T1000 (cell line): ENCODE results near the gene ABCA3.

Experiments used
- DNase-seq: peaks from one replicate; lab custom pipeline; 2025; ENCODE audit warnings: mixed read lengths; lab: John Stamatoyannopoulos, UW

The ABCA3 gene

DNA sequence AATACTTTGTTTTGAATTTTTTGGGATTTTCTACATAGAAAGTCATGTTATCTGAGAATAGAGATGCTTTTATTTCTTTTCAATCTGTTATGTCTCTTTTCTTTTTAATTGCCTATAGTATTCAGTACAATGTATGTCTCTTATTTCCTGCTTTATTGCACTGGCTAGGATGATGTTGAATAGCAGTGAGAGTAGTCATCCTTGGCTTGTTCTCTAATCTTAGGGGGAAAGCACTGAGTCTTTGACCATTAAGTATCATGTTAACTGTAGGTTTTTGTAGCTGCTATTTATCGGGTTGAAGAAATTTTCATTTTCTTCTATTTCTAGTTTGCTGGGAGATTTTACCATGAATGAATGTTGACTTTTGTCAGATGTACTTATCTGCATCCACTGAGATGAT, 10.0 kb upstream of the ABCA3 start:
- DNase-seq = no peak

DNA sequence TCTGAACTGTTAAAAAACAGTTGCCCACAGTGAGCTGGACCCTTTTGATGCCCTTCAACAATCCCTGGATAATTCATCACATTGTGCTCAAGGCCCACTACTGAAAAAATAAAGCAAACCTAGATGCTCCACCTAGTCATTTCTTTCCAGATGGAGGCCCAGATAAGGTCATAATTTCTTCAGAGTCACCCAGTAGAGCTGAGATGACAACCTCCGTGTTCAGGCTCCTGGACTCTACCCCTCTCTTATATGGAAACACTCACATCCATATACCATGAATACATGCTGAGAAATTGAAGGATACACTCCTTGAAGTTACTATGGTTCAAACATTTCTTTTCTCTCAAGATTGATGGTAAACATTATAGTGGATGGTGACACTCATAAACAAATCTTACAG, 2.7 kb upstream of the ABCA3 start:
- no peak for DNase-seq

DNA sequence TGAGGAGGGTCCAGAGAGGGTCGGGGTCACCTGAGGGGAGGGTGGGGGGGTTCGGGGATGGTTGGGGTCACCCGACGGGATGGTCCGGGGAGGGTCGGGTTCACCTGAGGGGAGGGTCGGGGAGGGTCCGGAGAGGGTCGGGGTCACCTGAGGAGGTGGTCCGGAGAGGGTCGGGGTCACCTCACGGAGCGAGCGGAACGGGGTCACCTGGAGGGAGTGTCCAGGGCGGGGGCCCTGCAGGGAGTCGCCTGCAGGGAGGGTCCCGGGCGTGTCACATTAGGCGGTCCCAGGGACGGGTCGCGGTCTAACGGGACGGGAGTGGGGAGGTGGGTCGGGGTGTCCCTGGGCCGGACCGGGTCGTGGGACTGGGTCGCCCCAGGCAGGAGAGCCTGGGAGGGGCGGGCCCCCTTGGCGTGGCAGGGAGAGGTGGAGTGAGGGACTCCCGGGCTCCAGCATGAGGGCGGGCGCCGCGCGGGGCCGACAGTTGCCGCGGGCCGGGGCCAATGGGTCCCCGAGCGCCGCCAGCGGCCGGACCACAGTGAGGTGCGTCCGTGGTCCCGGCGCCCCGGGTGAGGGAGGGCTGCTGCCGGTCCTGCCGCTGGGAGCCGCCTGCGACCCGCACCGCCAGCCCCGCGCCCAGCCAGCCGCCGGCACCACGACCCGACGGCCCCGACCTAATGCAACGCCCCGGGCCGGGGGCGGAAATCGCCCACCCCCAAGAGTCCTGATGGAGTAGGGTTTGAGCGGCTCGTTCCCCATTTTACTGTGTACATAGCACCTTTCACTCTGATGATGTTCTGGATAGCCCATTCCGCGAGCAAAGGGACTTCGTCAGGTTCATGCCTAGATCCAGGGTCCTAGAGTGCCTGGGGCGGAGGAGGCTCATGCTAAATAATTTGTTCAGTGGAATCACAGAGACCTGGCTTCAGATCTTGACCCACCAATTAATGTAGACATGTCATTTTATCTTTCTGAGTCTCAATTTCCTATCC, 1.2 kb upstream of the ABCA3 start:
- no peak for DNase-seq

DNA sequence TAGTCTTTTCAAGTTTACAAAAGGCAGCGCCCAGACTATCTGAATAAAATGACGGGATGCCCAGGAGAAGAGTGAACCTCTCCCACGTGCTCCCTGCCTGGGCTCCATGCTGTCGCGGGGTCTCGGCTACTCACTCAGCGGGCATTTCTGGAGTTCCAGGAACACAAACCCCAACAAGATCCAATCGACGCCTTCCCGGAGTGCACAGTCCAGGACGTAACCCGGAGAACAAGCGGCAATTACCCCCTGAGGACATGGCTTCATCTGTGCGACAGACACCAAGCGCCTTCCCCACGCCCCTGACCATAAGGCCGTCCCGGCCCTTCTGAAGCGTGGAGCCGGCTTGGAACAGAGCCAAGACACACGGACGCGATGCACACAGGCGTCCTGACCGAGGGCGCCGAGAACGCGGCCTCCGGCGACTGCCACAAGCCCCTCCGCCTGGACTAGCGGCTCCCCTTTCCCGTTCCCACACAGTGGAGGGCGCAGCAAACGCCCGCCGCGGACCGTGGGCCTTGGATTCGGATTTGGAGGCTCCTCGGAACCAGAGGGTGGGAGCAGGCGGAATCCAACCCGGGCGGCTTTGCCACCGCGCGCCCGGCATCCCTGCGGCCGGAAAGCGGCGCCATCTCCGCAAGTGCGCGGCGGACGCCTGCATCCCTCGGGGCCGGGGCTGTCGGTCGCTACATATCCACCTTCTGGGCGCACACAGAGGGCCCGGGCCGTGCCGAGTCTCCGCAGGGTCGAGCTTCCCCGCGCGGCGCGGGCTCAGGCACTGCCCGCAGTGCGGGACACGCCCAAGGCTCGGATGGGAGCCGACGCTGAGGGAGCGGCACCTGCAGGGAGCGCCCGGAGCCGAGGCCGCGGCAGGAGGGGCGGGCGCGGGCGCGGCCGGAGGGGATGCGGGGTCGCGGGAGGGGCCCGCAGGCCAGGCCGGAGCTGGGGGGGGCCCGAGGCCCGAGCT, 725 bp downstream of the ABCA3 start:
- DNase-seq = no peak

DNA sequence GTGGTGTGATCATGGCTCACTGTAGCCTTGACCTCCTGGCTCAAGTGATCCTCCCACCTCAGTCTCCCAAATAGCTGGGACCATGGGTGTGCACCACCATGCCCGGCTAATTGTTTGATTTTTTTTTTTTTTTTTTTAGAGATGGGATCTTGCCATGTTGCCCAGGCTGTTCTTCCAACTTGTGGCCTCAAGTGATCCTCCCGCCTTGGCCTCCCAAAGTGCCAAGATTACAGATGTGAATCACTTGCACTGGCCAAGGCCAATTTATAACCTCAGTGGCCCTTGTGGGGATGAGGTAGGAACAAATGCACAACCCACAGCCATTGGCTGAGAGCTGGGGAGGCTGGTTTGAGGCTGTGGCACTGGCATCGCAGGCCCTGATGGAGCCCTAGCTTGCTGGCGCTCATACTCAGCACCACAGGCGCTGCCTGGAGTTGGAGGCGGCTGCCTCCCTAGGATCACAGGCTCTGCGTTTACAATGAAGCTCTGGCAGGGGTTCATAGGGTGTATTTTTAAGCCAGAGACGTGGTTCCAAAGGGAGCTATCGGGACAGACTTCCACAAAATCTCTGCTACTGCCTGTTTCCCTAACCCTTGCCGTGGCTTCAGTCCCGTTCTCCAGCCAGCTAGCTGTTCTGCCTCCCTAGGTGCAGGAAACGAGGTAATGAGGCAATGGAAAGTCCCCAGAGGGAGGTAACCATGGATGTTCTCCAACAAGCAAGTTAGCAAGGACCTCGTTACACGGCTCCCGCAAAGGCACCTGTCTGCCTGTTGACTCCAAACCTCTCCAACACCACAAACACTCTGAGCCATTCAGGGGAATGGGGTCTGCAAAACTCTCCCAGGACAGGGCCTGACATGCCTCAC, 2.9 kb downstream of the ABCA3 start:
- DNase-seq = no peak

DNA sequence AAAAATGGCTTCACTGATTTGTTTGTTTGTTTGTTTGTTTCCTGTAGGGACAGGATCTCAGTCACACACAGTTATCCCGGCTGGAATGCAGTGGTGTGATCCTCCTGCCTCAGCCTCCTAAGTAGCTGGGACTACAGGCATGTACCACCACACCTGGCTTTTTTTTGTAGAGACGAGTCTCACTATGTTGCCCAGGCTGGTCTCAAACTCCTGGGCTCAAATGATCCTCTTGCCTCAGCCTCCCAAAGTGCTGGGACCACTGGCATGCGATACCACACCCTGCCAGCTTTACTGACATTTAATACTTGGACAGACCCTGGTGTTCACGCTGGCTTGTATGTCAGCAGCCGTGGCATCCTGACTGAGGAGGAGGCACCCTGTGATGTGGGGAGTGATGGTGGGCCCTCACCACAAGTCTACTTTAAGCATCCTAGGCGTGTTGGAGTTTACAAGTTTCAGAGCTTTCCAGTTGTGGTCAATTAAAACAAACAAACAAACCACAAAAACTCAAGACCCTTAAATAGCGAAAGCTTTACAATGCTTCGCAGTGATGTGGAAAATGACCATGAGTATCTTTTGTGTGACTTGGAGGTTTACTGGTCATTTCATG, 5.1 kb downstream of the ABCA3 start:
- DNase-seq = no peak

DNA sequence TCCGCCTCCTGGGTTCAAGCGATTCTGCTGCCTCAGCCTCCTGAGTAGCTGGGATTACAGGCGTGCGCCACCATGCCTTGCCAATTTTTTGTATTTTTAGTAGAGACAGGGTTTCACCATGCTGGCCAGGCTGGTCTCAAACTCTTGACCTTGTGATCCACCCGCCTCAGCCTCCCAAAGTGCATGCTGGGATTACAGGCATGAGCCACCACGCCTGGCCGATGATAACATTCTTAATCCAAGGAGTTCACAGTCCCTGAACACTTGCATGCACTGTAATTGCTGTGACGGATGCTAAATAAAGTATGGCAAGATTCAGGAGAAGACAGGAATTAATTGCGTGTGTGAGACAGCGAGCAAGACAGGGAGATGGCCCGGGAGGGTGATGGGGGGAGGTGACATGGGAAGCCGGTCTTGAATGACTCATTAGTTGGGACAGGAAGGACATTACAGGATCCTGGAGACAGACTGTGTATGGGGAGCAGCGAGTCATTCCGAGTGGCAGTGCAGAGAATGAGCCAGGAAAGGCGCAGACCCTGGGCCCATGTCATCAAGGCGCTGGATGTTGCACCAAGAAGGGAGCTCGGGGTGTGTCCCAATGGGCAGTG, 6.7 kb downstream of the ABCA3 start:
- DNase-seq = no peak

DNA sequence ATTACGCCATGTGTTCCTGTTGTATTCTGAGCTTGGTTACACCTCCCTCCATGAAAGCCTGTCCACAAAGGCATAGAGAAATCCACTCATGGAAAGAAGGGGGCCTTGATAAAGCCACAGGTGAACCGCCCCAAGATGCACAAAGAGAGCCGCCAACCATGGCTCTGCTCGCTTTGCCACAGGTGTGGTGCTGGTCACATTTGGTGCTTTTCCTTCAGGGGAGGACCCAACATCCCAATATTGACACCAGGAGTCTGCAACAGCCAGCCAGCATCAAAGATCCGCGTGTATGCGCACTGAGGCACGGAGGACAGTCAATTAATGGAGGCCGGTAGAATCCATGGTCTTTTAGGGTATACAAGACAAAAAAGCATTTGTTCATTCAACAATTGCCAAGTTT, 7.3 kb downstream of the ABCA3 start:
- no peak for DNase-seq

DNA sequence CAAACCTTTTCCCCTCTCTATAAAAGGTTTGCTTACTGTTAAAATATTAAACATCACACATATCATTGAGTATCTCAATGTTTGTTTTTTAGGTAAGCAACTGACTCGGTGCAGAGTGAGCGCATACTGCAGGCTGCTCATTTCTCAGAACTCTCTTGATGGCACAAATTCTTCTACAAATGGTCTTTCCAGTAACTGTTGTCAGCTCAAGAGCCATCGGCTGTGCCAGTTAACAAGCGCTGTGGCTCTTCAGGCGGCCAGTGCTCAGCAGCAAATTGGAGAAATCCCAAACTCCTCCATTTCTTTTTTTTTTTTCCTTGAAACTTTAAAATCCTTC, 8.6 kb downstream of the ABCA3 start:
- DNase-seq = no peak

DNA sequence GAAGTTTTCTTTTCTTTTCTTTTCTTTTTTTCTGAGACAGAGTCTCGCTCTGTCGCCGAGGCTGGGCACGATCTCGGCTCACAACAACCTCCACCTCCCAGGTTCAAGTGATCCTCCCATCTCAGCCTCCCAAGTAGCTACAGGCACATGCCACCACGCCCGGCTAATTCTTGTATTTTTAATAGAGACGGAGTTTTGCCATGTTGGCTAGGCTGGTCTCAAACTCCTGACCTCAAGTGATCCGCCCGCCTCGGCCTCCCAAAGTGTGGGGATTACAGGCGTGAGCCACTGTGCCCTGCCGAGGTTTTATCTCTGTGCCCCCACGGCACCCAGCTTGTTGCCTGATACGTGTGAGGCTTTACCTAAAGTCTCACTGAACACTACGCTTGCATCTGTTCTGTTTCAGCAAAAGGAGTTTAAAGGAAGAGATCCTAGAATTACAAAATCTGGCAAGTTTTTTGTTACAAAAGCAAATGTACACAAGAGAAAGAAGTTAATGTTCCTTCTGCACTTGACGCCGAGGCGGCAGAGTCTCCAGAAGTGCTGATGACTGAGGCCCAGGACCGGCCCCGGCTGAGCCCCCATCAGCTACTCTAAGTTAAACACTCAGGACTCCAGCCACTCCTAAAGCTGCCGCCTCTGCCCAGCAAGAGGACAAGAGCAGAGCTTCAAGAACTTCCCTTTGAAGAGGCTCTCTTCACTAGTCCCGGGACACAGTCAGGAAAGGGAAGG, 9.2 kb downstream of the ABCA3 start:
- DNase-seq = no peak

DNA sequence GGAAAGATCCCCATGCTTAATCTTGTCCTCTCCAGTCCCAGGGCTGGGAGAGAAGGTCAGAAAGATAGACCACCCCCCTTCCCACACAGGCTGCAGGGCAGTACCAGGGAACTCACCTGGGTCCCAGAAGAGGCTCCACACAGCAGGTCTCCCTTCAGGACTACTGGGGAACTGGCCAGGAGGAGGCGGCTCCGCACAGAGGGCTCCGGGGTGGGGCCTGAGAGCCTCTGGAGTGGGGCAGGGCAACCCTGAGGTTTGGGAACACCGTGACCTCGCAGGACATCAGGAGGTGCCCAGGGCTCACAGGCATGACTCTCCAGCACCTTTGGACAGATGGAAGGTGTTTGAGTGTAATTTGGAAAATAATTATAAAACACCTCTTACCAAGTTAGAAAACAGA, 11.0 kb downstream of the ABCA3 start:
- DNase-seq = no peak

DNA sequence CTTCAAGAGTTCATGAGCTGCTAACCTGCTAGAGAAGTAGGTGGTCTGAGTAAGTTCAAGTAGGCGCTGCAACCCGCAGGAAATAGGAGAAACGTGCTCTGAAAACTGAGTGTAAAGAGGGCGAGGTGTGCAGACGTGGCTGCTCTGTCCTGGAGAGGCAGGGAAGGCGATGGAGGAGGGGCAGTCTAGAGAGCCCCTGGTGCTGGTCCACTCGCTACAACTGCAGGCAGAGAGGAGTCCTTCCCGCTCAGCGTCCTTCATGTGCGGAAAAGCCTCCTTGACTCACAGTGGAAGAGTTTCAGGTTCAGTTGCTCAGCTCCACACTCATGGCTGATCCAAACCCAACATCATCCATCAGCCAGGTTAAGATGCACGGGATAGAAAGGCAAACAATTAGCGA, 12.1 kb downstream of the ABCA3 start:
- no peak for DNase-seq

DNA sequence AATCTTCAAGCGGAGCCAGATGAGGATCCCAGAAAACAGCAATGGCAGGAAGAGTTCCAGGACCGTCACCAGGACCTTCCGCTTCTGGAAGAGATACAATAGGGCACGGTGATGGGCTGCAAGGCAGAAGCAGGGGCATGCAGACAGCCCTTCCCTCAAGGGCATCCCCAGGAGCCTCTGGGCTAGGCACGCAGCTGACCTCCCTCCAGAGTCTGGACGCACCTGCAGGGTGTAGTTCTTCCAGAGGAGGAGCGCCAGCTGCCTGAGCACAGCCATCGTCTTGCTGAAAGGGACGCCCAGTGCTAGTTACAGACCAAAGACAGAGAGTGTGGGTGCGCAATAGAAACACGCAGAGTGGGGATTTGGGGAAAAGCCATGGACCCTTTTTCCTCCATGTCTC, 14.3 kb downstream of the ABCA3 start:
- no peak for DNase-seq

DNA sequence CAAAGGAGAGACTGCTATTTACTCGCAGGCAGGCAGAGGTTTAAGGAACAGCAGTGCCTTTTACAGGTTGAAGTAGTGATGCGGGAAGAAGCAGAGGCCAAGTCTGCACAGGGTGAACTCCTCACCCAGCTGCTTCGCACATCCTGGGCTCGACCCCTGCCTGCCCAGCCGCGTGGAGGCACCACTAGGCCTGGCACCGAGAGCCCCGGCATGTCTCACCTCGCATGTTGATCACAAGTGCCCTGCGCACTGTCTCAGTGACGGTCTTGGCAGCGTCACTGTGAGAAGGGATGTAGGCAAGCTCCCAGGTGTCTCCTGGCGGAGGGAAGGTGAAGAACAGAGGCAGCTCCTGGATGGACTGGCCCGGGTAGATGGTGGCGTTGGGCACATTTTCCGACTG, 14.7 kb downstream of the ABCA3 start:
- DNase-seq = no peak

DNA sequence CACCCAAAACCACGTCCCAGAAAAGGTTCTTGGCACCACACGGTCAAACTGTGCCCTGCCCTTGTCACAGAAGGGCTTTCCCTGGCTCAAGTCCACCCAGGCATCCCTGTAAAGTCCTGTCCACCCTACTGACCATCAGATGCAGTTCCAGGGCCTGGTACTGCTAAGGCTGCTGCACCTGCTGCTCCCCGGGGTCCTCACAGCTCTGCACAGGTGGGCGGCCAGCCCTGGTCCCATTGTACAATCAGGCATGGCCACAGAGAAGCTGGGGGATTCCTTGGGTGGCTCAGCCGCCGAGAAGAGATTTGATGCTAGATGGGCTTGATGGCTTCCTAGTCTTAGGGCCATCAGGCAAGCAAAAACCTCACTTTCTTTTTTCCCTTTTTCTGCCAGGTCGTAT, 15.3 kb downstream of the ABCA3 start:
- DNase-seq = no peak

DNA sequence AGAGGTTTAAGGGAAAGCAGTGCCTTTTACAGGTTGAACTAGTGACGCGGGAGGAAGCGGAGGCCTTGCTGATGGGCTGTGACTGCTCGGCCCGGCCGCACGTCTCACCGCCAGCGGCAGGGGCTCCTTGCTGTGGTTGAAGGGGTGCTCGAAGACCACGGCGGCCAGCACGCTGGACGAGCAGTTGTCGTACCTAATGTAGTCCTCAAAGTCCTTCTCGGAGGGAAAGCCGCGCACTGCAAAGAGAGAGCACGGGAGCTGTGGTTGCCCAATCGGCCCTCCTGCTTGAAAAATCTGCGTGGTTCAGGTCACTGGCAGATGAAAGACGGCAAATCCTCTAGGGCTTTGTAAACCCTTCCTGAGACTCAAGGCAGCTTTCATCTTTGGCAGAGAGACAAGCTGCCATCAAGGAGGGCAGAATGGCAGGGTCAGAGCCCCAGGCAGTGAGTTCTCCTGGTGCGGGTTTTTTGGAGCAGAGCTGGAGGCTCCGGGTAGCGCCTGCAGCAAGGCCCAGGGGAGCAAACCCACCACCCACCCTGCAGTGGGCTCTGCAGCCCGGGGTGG, 16.1 kb downstream of the ABCA3 start:
- no peak for DNase-seq

DNA sequence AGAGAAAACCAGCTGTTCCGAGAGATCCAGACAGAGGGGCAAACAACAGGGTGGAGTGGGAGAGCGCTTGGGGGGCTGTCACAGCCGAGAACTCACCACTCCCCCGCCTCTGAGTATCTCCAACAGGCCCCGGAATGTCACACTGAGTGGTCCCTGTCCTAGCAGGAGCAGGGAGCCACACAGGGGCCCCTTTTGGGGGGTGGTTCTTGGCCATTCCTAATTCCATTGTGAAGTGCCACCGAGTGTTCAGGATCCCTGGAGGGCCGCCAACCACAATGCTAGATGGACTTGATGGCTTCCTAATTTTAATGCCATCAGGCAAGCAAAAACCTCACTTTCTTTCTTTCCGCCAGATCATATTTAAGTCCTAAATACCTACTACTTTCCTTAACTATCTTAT, 16.8 kb downstream of the ABCA3 start:
- DNase-seq = no peak

DNA sequence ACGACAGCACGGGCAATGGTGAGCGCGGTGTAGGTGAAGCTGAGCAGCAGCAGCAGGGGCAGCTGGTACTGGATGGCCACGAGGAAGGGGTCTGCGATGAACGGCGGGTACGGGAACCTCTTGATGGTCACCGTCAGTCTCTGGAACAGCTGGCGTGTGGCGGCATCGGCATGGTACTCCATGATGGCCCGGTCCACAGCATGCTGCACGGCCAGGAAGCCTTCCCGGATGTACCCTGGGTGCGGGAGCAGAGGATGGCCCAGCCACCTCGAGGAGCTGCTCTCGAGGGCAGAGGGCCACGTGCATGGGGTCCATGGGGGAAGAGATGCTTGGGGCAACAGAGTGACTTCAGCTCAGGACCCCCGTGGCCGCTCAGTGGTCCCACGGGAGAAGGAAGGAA, 20.9 kb downstream of the ABCA3 start:
- DNase-seq = no peak

DNA sequence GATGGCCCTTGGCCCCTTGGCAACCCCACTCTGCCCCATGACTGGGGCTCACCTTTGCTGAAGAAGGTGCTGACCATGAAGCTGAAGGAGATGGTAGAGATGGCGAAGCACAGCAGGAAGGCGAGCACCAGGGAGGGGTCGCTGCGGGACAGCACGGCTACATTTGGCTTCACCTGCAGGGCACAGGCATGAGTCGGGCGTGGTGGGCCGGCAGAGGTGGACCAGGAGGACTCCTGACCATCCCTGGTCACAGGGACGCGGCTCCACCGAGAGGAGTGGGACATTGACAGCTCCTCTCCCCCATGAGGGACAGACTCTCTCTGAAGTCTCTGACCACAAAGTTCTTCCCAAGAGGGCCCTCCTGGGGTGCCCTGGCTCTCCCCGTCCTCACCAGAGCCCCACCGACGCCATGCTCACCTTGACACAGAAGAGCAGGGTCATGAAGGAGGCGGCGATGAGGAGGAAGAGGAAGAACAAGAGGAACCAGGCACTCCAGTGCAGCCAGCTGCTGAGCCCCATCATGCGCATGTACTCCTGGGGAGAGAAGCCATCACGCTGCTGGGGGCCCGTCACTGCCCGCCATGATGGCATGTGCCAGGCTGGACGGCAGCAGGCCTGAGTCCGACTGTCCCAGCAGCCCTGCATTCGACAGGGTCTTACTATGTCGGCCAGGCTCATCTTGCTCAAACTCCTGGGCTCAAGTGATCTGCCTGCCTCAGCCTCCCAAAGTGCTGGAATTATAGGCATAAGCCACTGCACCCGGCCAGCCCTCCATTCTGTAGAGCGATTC, 23.1 kb downstream of the ABCA3 start:
- no peak for DNase-seq
